ENCODE data around the gene SLIT3.

- TF ChIP-seq CTCF (IDR thresholded peaks at IDR 0.05), result no peak
- TF ChIP-seq POLR2AphosphoS5 (IDR thresholded peaks at IDR 0.05), result no peak
Observed at GRCh38 chr5:169088028-169088725, 212.8 kb downstream of the SLIT3 start.

Measured in breast epithelium (tissue), 3 donors.